Chondrocyte (in vitro differentiated cells): ENCODE data around the gene PHOSPHO2. TPM values are rescaled to one million over a fixed set of nuclear protein-coding genes. Genes with fewer than 3 reads are reported as not detected.
"Not testable (repeated sequence)": the region's sequence is repeated elsewhere in the genome, so short reads cannot be mapped to it uniquely, and the experiment has no call there.

Source experiments
- DNase-seq: peaks from one replicate; pipeline ENCODE4 v3.0.0; 2021; ENCODE audit warnings: mixed read lengths, low spot score
- H3K27ac Mint-ChIP-seq: one replicate; pipeline ENCODE4 v1.8.0; 2021; ENCODE audit warnings: mild to moderate bottlenecking, moderate library complexity, mixed read lengths; ENCODE audit not compliant: unreplicated experiment
- H3K27me3 Mint-ChIP-seq: 2 replicates; pipeline ENCODE4 v1.8.0; 2021; ENCODE audit warnings: low read depth, mixed read lengths
- H3K36me3 Mint-ChIP-seq: 2 replicates; pipeline ENCODE4 v1.8.0; 2021; ENCODE audit warnings: low read depth, mixed read lengths
- H3K4me1 Mint-ChIP-seq: 2 replicates; pipeline ENCODE4 v1.8.0; 2021; ENCODE audit warnings: low read depth, mild to moderate bottlenecking, mixed read lengths
- H3K4me3 Mint-ChIP-seq: one replicate; pipeline ENCODE4 v1.8.0; 2021; ENCODE audit warnings: mild to moderate bottlenecking, moderate library complexity, mixed read lengths; ENCODE audit not compliant: unreplicated experiment
- H3K9me3 Mint-ChIP-seq: 2 replicates; pipeline ENCODE4 v1.8.0; 2021; ENCODE audit warnings: low read depth, mixed read lengths
- total RNA-seq: library from RNA; stranded (reverse); gene quantifications from 3 replicates; pipeline ENCODE4 v1.2.1, GENCODE V29; 2021
- TF ChIP-seq, protein P1 (sequence below): fragments of 200-600 bp; sonication (generic); IDR thresholded peaks from 2 replicates; pipeline ENCODE4 v1.5.0; 2021; ENCODE audit warnings: antibody characterized with exemption, mild to moderate bottlenecking, moderate library complexity

Gene PHOSPHO2
- total RNA-seq, 1 donor from 2014 or later: 3.3 TPM

DNA sequence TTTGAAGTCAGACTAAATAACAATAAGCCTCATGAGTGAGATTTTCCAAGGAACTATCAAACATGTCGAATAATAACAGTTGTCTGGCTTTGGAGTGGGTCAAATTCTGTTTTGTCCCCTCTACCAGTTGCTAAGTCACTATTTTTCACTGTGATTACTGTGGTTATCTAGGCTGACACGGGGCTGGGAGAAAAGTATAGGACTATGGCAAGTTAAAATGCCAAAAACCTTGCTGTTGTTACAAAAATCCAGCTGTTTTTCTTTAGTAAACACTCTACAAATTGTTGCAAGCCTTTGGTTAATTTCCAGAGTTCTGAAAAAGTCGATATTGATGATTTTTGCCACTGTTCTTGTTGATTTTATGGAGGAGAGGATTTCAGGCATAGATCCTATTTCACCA is 1.6 kb upstream of the PHOSPHO2 start:
- TF ChIP-seq, protein P1, sequence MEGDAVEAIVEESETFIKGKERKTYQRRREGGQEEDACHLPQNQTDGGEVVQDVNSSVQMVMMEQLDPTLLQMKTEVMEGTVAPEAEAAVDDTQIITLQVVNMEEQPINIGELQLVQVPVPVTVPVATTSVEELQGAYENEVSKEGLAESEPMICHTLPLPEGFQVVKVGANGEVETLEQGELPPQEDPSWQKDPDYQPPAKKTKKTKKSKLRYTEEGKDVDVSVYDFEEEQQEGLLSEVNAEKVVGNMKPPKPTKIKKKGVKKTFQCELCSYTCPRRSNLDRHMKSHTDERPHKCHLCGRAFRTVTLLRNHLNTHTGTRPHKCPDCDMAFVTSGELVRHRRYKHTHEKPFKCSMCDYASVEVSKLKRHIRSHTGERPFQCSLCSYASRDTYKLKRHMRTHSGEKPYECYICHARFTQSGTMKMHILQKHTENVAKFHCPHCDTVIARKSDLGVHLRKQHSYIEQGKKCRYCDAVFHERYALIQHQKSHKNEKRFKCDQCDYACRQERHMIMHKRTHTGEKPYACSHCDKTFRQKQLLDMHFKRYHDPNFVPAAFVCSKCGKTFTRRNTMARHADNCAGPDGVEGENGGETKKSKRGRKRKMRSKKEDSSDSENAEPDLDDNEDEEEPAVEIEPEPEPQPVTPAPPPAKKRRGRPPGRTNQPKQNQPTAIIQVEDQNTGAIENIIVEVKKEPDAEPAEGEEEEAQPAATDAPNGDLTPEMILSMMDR: no peak
- peaks cover 3% of the 10 kb centered on the region for H3K36me3 Mint-ChIP-seq
- peaks cover 16% of the 10 kb centered on the region for H3K4me1 Mint-ChIP-seq
- no peak for DNase-seq
- no peak overlapping the region for H3K27ac Mint-ChIP-seq
- H3K4me3 Mint-ChIP-seq: no peak overlapping the region
- H3K9me3 Mint-ChIP-seq: peaks cover 7% of the 10 kb centered on the region
- H3K27me3 Mint-ChIP-seq: no peaks in the 10 kb centered on the region

DNA sequence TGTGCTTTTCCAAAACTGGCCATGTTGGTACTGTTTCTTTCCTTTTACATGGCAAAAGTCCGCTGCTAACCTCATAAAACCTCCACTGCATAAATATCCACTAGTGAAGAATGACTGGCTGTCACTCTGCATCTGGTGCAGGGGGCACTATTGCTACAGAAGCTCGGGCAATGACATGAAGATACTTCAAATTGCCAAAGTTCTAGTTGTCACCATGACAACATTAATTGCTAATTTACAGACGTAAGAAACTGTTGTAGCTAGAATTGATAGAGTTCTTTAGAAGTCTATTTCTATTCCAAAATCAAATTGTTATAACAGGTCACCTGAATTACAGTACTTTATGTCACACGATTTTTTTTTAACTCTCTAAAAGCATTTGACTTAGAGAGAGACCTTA is 909 bp upstream of the PHOSPHO2 start:
- Mint-ChIP-seq H3K36me3 (peaks cover 2% of the 10 kb centered on the region), H3K9me3 (peaks cover 7% of the 10 kb centered on the region), H3K4me3 (peak overlapping the region; percentile 95), H3K27ac (peak overlapping the region; percentile 95), H3K4me1 (peaks cover 16% of the 10 kb centered on the region), H3K27me3 (no peaks in the 10 kb centered on the region)
- TF ChIP-seq, protein P1: peak; percentile 68
- DNase-seq: no peak

DNA sequence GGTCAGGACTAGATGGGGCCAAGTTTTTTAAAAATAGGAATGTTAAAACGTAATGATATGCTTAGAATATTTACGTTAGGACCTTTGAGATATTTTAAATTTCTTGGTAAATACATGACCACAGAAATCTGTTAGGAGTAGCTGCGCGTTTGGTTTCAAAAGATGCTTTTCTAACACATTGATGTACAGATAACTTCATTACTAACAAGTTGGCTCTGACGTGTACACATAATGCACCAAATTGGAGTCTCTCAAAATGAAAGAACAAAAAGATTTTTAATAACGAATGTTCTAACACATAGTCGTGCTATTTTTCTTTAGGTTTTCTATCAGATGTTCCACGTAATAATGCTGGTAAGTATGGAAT is 608 bp downstream of the PHOSPHO2 start:
- Mint-ChIP-seq H3K36me3 (peaks cover 4% of the 10 kb centered on the region), H3K9me3 (peaks cover 7% of the 10 kb centered on the region), H3K27ac (peak overlapping the region; percentile 57), H3K27me3 (no peaks in the 10 kb centered on the region), H3K4me1 (peaks cover 16% of the 10 kb centered on the region), H3K4me3 (peak overlapping the region; percentile 95)
- TF ChIP-seq, protein P1: no peak
- no peak for DNase-seq

DNA sequence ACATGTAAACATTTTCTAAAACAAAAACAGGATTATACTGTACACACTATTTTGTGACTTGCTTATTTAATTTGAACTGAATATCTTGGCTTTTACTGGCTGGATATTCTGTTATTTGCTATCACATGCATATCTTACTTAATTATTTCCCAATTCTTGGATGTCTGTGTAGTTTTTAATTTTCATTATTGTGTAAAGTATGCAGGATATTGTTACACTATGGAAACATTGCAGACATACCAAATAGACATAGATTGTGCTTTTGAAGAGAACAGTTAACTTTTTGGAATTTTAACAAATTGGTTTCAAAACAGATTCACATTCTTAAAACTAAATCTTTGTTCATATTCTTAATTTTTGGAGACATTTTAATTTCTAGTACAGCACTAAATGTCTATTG is 2.1 kb downstream of the PHOSPHO2 start:
- H3K9me3 Mint-ChIP-seq: peaks cover 1% of the 10 kb centered on the region
- H3K4me3 Mint-ChIP-seq: no peak overlapping the region
- TF ChIP-seq, protein P1: no peak
- no peaks in the 10 kb centered on the region for H3K27me3 Mint-ChIP-seq
- peaks cover 16% of the 10 kb centered on the region for H3K4me1 Mint-ChIP-seq
- H3K27ac Mint-ChIP-seq: no peak overlapping the region
- peaks cover 5% of the 10 kb centered on the region for H3K36me3 Mint-ChIP-seq
- no peak for DNase-seq

DNA sequence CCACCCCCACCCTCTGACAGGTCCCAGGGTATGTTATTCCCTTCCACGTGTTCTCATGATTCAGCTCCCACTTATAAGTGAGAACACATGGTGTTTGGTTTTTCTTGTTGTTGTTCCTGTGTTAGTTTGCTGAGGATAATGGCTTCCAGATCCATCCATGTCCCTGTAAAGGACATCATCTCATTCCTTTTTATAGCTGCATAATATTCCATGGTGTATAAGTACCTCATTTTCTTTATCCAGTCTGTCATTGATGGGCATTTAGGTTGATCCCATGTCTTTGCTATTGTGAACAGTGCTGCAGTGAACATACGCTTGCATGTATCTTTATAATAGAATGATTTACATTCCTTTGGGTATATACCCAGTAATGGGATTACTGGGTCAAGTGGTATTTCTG is 4.9 kb downstream of the PHOSPHO2 start:
- not testable (repeated sequence) for H3K4me3 Mint-ChIP-seq, H3K27ac Mint-ChIP-seq, H3K27me3 Mint-ChIP-seq, H3K4me1 Mint-ChIP-seq, H3K9me3 Mint-ChIP-seq, DNase-seq, H3K36me3 Mint-ChIP-seq

DNA sequence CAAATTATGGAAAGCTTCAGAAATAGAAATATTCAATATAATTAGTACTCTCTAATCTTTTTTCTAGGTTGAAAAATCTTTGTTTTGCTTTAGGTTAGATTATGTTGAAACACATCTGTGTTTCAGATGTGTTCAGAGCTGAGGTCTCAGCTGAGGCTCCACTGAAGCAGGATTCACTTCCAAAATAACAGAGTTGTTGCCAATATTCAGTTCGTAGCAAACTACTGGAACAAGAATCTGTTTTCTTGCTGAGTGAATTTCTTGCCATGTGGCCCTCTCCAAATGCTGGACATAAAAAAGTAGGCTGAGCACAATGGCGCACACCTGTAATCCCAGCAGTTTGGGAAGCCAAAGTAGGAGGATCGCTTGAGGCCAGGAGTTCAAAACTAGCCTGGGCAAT is 8.7 kb downstream of the PHOSPHO2 start:
- Mint-ChIP-seq H3K36me3 (peaks cover 5% of the 10 kb centered on the region), H3K27me3 (no peaks in the 10 kb centered on the region), H3K9me3 (no peaks in the 10 kb centered on the region), H3K27ac (no peak overlapping the region), H3K4me3 (no peak overlapping the region), H3K4me1 (no peaks in the 10 kb centered on the region)
- TF ChIP-seq, protein P1: no peak
- no peak for DNase-seq
